CD4-positive, alpha-beta memory T cell (primary cell): ENCODE measurements around the gene PCDHGA9. TPM values are rescaled to one million over a fixed set of nuclear protein-coding genes. Genes with fewer than 3 reads are reported as not detected.
"Not testable (repeated sequence)": the region's sequence is repeated elsewhere in the genome, so short reads cannot be mapped to it uniquely, and the experiment has no call there.

Source experiments
- CTCF ChIA-PET: fragments of 350-600 bp; sonication (Branson Sonifier 250); formaldehyde crosslinking; loops from one replicate; lab custom pipeline; 2021; ENCODE audit warnings: inconsistent platforms; ENCODE audit not compliant: partially characterized antibody; lab: Charles Lee
- POLR2A ChIA-PET: fragments of 350-600 bp; sonication (Branson Sonifier 250); formaldehyde crosslinking; loops from one replicate; lab custom pipeline; 2021; ENCODE audit not compliant: partially characterized antibody; lab: Charles Lee
- DNase-seq, 5 donors: peaks; one replicate each; pipeline versions ENCODE4 v3.0.0 to v3.0.0-alpha.2; 2020 to 2022; ENCODE audit warnings: mixed read lengths in 1 of 5
- H3K27ac ChIP-seq: one replicate; pipeline ENCODE4 v1.7.0; 2013; ENCODE audit warnings: low read depth, low read length
- H3K27me3 ChIP-seq: 2 replicates; pipeline ENCODE4 v1.7.0; 2013; ENCODE audit warnings: mild to moderate bottlenecking, low read length, moderate library complexity; ENCODE audit not compliant: insufficient read depth
- H3K36me3 ChIP-seq: 2 replicates; pipeline ENCODE4 v1.7.0; 2013; ENCODE audit warnings: mild to moderate bottlenecking, low read length, moderate library complexity; ENCODE audit not compliant: insufficient read depth
- H3K4me1 ChIP-seq: 2 replicates; pipeline ENCODE4 v1.7.0; 2013; ENCODE audit warnings: mild to moderate bottlenecking, low read length, moderate library complexity; ENCODE audit not compliant: insufficient read depth
- H3K4me3 ChIP-seq, 2 donors: one replicate each; pipeline ENCODE4 v1.7.0; 2013; ENCODE audit warnings: low read length in 2 of 2, mild to moderate bottlenecking in 1 of 2
- H3K9me3 ChIP-seq, 2 donors: one replicate each; pipeline ENCODE4 v1.7.0; 2013; ENCODE audit warnings: low read length in 2 of 2, control low read depth in 1 of 2; ENCODE audit not compliant: control insufficient read depth in 1 of 2
- H3K27ac Mint-ChIP-seq, 7 donors: one replicate each; pipeline ENCODE4 v1.8.0; 2020 to 2021; ENCODE audit warnings: mixed read lengths in 7 of 7, mild to moderate bottlenecking in 6 of 7, inconsistent platforms in 3 of 7, moderate library complexity in 3 of 7
- H3K27me3 Mint-ChIP-seq, 2 donors: one replicate each; pipeline ENCODE4 v1.8.0; 2020 to 2021; ENCODE audit warnings: mixed read lengths in 2 of 2
- H3K36me3 Mint-ChIP-seq, 2 donors: one replicate each; pipeline ENCODE4 v1.8.0; 2020 to 2021; ENCODE audit warnings: mixed read lengths in 2 of 2, inconsistent platforms in 1 of 2, mild to moderate bottlenecking in 1 of 2
- H3K4me1 Mint-ChIP-seq, 4 donors: one replicate each; pipeline ENCODE4 v1.8.0; 2020 to 2021; ENCODE audit warnings: mixed read lengths in 4 of 4, mild to moderate bottlenecking in 1 of 4
- H3K4me3 Mint-ChIP-seq, 8 donors: one replicate each; pipeline ENCODE4 v1.8.0; 2020 to 2021; ENCODE audit warnings: mixed read lengths in 8 of 8, mild to moderate bottlenecking in 7 of 8, moderate library complexity in 6 of 8, inconsistent platforms in 3 of 8
- H3K9me3 Mint-ChIP-seq, 8 donors: one replicate each; pipeline ENCODE4 v1.8.0; 2020 to 2021; ENCODE audit warnings: mixed read lengths in 8 of 8, mild to moderate bottlenecking in 5 of 8, inconsistent platforms in 3 of 8, moderate library complexity in 1 of 8
- intact Hi-C: fragments of 100-400 bp; cut with micrococcal nuclease; formaldehyde crosslinking; loops from one replicate; pipeline ENCODE4 v1.15.1; 2023
- polyA plus RNA-seq, 2 donors: library from polyadenylated mRNA; unstranded; fragments of 300-500 nt; fragmentation: Illumina TruSeq; gene quantifications; one replicate each; pipeline ENCODE4 v1.2.3, GENCODE V29; 2021
- total RNA-seq, 2 experiments: library from RNA; stranded (reverse); gene quantifications; one replicate each; pipeline ENCODE4 v1.2.3, GENCODE V29; 2021

The PCDHGA9 gene
- total and polyA plus RNA-seq, 4 experiments from 2014 or later, result 0.09 to 0.25 (median 0.17) TPM; not detected in 1

GRCh38 chr5:141427783-141428426, 25.3 kb downstream of the PCDHGA9 start:
- Histone ChIP-seq H3K4me3 (no peak overlapping the region), H3K27me3 (peaks cover 10% of the 10 kb centered on the region), H3K9me3 (peaks cover 0 to 5% of the 10 kb centered on the region in 2 donors), H3K4me1 (no peaks in the 10 kb centered on the region), H3K36me3 (no peaks in the 10 kb centered on the region), H3K27ac (no peak overlapping the region)
- no peak for DNase-seq
- Mint-ChIP-seq H3K4me1 (peaks cover 5 to 17% (median 6%) of the 10 kb centered on the region in 4 donors), H3K9me3 (peaks cover 0 to 73% (median 50%) of the 10 kb centered on the region in 8 donors), H3K27me3 (peaks cover 45 to 51% of the 10 kb centered on the region in 2 donors), H3K36me3 (peaks cover 13 to 22% of the 10 kb centered on the region in 2 donors), H3K27ac (peak overlapping the region in 1 of 7 donors; percentile 78), H3K4me3 (no peak overlapping the region)
- ChIA-PET CTCF (no interaction called here), POLR2A (no interaction called here)
- intact Hi-C loops, result no loop called here

- H3K27me3 Mint-ChIP-seq, result peaks cover 43 to 50% of the 10 kb centered on the region in 2 donors
- peak within 1 kb of the TSS in 5 of 7 donors; percentile 41 to 81 (median 45) for H3K27ac Mint-ChIP-seq
Measured at GRCh38 chr5:141430332-141431113, 27.9 kb downstream of the PCDHGA9 start, which contains the start of gene PCDHGA12. TSS of gene PCDHGA12 (plus strand) at chr5:141430507. CDS start at chr5:141430760, 253 bp downstream.

GRCh38 chr5:141431286-141431685, 28.7 kb downstream of the PCDHGA9 start:
- intact Hi-C loops, result no loop called here
- H3K4me1 ChIP-seq, result no peaks in the 10 kb centered on the region
- Mint-ChIP-seq H3K36me3 (peaks cover 14 to 22% of the 10 kb centered on the region in 2 donors), H3K27ac (peak overlapping the region in 1 of 7 donors; percentile 41), H3K27me3 (peaks cover 39 to 46% of the 10 kb centered on the region in 2 donors), H3K4me3 (peak overlapping the region in 5 of 8 donors; percentile 33 to 67 (median 57)), H3K4me1 (peaks cover 5 to 17% (median 6%) of the 10 kb centered on the region in 4 donors), H3K9me3 (peaks cover 0 to 69% (median 51%) of the 10 kb centered on the region in 8 donors)
- DNase-seq, result no peak
- peaks cover 0 to 5% of the 10 kb centered on the region in 2 donors for H3K9me3 ChIP-seq
- no peaks in the 10 kb centered on the region for H3K36me3 ChIP-seq
- H3K27ac ChIP-seq, result no peak overlapping the region
- H3K4me3 ChIP-seq, result no peak overlapping the region
- CTCF ChIA-PET, result interaction anchor here (1.1 to 2.6 kb wide), 5 partner anchors 10 to 93 kb away, joined by 3 to 18 read pairs (median 9); partner anchors contain the start of genes PCDHGA10, PCDHGA11 and PCDHGB7
- POLR2A ChIA-PET, result no interaction called here
- H3K27me3 ChIP-seq, result peaks cover 14% of the 10 kb centered on the region

More at GRCh38 chr5:141430332-141431113, 27.9 kb downstream of the PCDHGA9 start, which contains the start of gene PCDHGA12:
- H3K4me3 Mint-ChIP-seq, result peak within 1 kb of the TSS; percentile 40 to 86 (median 58)
- peaks cover 0 to 75% (median 53%) of the 10 kb centered on the region in 8 donors for H3K9me3 Mint-ChIP-seq
- DNase-seq, result no peak
- peaks cover 0 to 5% of the 10 kb centered on the region in 2 donors for H3K9me3 ChIP-seq
- H3K4me3 ChIP-seq, result no peak within 1 kb of the TSS
- no peaks in the 10 kb centered on the region for H3K4me1 ChIP-seq
- H3K27ac ChIP-seq, result no peak within 1 kb of the TSS
- H3K4me1 Mint-ChIP-seq, result peaks cover 5 to 17% (median 6%) of the 10 kb centered on the region in 4 donors
- H3K36me3 Mint-ChIP-seq, result peaks cover 14 to 22% of the 10 kb centered on the region in 2 donors
- POLR2A ChIA-PET, result no interaction called here
- H3K27me3 ChIP-seq, result peaks cover 14% of the 10 kb centered on the region
- no peaks in the 10 kb centered on the region for H3K36me3 ChIP-seq
- intact Hi-C loops, result no loop called here
- CTCF ChIA-PET, result interaction anchor here (1.0 to 2.6 kb wide), 9 partner anchors 9 to 133 kb away, joined by 3 to 18 read pairs (median 4); partner anchors contain the start of genes PCDHGA10, PCDHGA11 and PCDHGB7

DNA sequence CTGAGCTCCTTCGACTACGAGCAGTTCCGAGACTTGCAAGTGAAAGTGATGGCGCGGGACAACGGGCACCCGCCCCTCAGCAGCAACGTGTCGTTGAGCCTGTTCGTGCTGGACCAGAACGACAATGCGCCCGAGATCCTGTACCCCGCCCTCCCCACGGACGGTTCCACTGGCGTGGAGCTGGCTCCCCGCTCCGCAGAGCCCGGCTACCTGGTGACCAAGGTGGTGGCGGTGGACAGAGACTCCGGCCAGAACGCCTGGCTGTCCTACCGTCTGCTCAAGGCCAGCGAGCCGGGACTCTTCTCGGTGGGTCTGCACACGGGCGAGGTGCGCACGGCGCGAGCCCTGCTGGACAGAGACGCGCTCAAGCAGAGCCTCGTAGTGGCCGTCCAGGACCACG, 29.7 kb downstream of the PCDHGA9 start:
- peaks cover 14% of the 10 kb centered on the region for H3K27me3 ChIP-seq
- H3K9me3 ChIP-seq, H3K27ac ChIP-seq, CTCF ChIA-PET, H3K36me3 ChIP-seq, H3K4me3 ChIP-seq, H3K4me1 ChIP-seq, intact Hi-C loops, DNase-seq, POLR2A ChIA-PET: not testable (repeated sequence)
- peaks cover 0 to 63% (median 44%) of the 10 kb centered on the region in 8 donors for H3K9me3 Mint-ChIP-seq
- H3K27ac Mint-ChIP-seq, result peak overlapping the region in 1 of 7 donors; percentile 15
- H3K36me3 Mint-ChIP-seq, result peaks cover 11 to 17% of the 10 kb centered on the region in 2 donors
- peak overlapping the region in 1 of 8 donors; percentile 62 for H3K4me3 Mint-ChIP-seq
- H3K4me1 Mint-ChIP-seq, result peaks cover 5 to 17% (median 6%) of the 10 kb centered on the region in 4 donors
- peaks cover 33 to 42% of the 10 kb centered on the region in 2 donors for H3K27me3 Mint-ChIP-seq

DNA sequence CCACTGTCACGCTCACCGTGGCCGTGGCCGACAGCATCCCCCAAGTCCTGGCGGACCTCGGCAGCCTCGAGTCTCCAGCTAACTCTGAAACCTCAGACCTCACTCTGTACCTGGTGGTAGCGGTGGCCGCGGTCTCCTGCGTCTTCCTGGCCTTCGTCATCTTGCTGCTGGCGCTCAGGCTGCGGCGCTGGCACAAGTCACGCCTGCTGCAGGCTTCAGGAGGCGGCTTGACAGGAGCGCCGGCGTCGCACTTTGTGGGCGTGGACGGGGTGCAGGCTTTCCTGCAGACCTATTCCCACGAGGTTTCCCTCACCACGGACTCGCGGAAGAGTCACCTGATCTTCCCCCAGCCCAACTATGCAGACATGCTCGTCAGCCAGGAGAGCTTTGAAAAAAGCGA, 30.1 kb downstream of the PCDHGA9 start:
- POLR2A ChIA-PET, DNase-seq, H3K36me3 ChIP-seq, H3K27ac ChIP-seq, intact Hi-C loops, CTCF ChIA-PET, H3K4me1 ChIP-seq, H3K9me3 ChIP-seq, H3K4me3 ChIP-seq: not testable (repeated sequence)
- Mint-ChIP-seq H3K4me1 (peaks cover 5 to 17% (median 6%) of the 10 kb centered on the region in 4 donors), H3K9me3 (peaks cover 0 to 62% (median 44%) of the 10 kb centered on the region in 8 donors), H3K36me3 (peaks cover 11 to 17% of the 10 kb centered on the region in 2 donors), H3K27me3 (peaks cover 32 to 42% of the 10 kb centered on the region in 2 donors), H3K27ac (peak overlapping the region in 1 of 7 donors; percentile 27), H3K4me3 (peak overlapping the region in 1 of 8 donors; percentile 8)
- H3K27me3 ChIP-seq, result peaks cover 14% of the 10 kb centered on the region

DNA sequence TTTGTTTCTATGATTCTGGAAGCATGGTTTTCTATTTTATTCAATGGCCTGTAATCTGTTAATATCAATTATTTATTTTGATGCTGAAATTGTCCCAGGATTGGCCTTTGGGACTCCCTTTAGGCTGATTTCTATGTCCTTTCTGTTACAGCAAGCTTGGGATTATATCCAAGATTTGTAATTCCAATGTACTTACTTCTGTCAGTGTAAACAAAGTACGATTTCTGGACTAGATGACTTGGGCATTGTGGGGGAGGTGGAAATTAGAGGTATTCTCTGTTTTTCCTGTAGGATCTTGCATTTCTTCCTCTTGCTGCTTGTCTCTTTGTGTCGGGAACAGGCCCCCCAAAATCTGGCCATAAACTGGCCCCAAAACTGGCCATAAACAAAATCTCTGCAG, 31.4 kb downstream of the PCDHGA9 start:
- ChIA-PET POLR2A (no interaction called here), CTCF (no interaction called here)
- Mint-ChIP-seq H3K27ac (no peak overlapping the region), H3K4me3 (peak overlapping the region in 1 of 8 donors; percentile 25), H3K9me3 (peaks cover 0 to 53% (median 37%) of the 10 kb centered on the region in 8 donors), H3K36me3 (peaks cover 8 to 14% of the 10 kb centered on the region in 2 donors), H3K27me3 (peaks cover 28 to 36% of the 10 kb centered on the region in 2 donors), H3K4me1 (peaks cover 5 to 17% (median 6%) of the 10 kb centered on the region in 4 donors)
- Histone ChIP-seq H3K36me3 (no peaks in the 10 kb centered on the region), H3K9me3 (peaks cover 0 to 5% of the 10 kb centered on the region in 2 donors), H3K27ac (no peak overlapping the region), H3K4me3 (no peak overlapping the region), H3K27me3 (peaks cover 14% of the 10 kb centered on the region), H3K4me1 (no peaks in the 10 kb centered on the region)
- intact Hi-C loops, result no loop called here
- no peak for DNase-seq
